NB4 (cell line): Measurements from ENCODE around the gene RAB11A.

Source experiments
- CTCF ChIP-seq: IDR thresholded peaks from one replicate; pipeline ENCODE4 v1.5.1; 2012; ENCODE audit warnings: low read depth, low read length
- MAX ChIP-seq: IDR thresholded peaks from 2 replicates; pipeline ENCODE4 v1.6.1; 2011; ENCODE audit warnings: low read depth, low read length
- POLR2A ChIP-seq: IDR thresholded peaks from 2 replicates; pipeline ENCODE4 v1.6.1; 2011; ENCODE audit warnings: mild to moderate bottlenecking; ENCODE audit not compliant: insufficient read length; ENCODE audit errors: extremely low read depth

DNA sequence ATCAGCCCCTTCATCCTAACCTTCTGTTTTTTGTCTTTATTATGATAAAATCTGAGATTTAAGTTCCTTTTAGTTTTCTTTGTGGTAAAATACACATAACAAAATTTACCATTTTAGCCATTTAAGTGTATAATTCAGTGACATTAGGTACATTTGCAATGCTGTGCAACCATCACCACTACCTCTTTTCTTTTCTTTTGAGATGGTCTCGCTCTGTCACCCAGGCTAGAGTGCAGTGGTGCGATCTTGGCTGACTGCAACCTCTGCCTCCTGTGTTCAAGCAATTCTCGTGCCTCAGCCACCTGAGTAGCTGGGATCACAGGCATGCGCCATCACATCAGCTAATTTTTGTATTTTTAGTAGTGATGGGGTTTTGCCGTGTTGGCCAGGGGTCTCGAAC lies 6.2 kb upstream of the RAB11A start:
- TF ChIP-seq CTCF, result no peak
- no peak for TF ChIP-seq MAX
- no peak for TF ChIP-seq POLR2A
